GM18502 (cell line): ENCODE data around the gene CA9.

Experiments used
- ATAC-seq: cut with Tn5 transposase; IDR thresholded peaks from one replicate; pipeline ENCODE4 v1.9.1; 2021; ENCODE audit warnings: mild to moderate bottlenecking; ENCODE audit not compliant: unreplicated experiment, poor library complexity

Gene CA9

GRCh38 chr9:35669331-35670145, 4.2 kb upstream of the CA9 start:
- no peak for ATAC-seq

GRCh38 chr9:35674025-35674361, 265 bp downstream of the CA9 start:
- no peak for ATAC-seq

- no peak for ATAC-seq
These were observed 1.5 kb downstream of the CA9 start for GRCh38 chr9:35675204-35675603.

GRCh38 chr9:35675732-35676392, 2.1 kb downstream of the CA9 start:
- no peak for ATAC-seq

GRCh38 chr9:35679091-35679490, 5.4 kb downstream of the CA9 start:
- ATAC-seq = no peak

GRCh38 chr9:35679766-35680330, 6.1 kb downstream of the CA9 start:
- ATAC-seq = no peak

GRCh38 chr9:35680331-35681105, 6.8 kb downstream of the CA9 start:
- ATAC-seq = no peak

- no peak for ATAC-seq
These were observed 7.7 kb downstream of the CA9 start for GRCh38 chr9:35681341-35682002.

- no peak for ATAC-seq
These were observed 8.3 kb downstream of the CA9 start for GRCh38 chr9:35682051-35682450.

- no peak for ATAC-seq
These were observed 9.0 kb downstream of the CA9 start for GRCh38 chr9:35682520-35683315.

- no peak for ATAC-seq
These were observed 9.6 kb downstream of the CA9 start for GRCh38 chr9:35683323-35683722.

- ATAC-seq = no peak
These were observed 11.2 kb downstream of the CA9 start for GRCh38 chr9:35684921-35685320.

- ATAC-seq = no peak
These were observed 11.8 kb downstream of the CA9 start for GRCh38 chr9:35685506-35685905.

- no peak for ATAC-seq
These were observed 12.8 kb downstream of the CA9 start for GRCh38 chr9:35686222-35687203.

GRCh38 chr9:35687306-35687705, 13.6 kb downstream of the CA9 start:
- ATAC-seq = no peak

- no peak for ATAC-seq
These were observed 14.3 kb downstream of the CA9 start for GRCh38 chr9:35687972-35688557.

GRCh38 chr9:35688558-35689541, 15.1 kb downstream of the CA9 start:
- no peak for ATAC-seq
